HL-60 (cell line): Measurements from ENCODE around the gene HIVEP1.

ENCODE experiments used
- CTCF ChIP-seq: IDR thresholded peaks from one replicate; pipeline ENCODE4 v1.5.1; 2011; ENCODE audit warnings: low read length, control low read depth, inconsistent platforms; ENCODE audit not compliant: insufficient read depth
- GABPA ChIP-seq: IDR thresholded peaks from 2 replicates; pipeline ENCODE4 v1.6.1; 2012; ENCODE audit warnings: low read depth
- POLR2AphosphoS5 ChIP-seq: IDR thresholded peaks from 2 replicates; pipeline ENCODE4 v1.6.1; 2012; ENCODE audit warnings: low read depth
- SPI1 ChIP-seq: IDR thresholded peaks from 2 replicates; pipeline ENCODE4 v1.6.1; 2012; ENCODE audit warnings: low read depth, mild to moderate bottlenecking, borderline replicate concordance
- TF ChIP-seq, protein P1 (sequence below): IDR thresholded peaks from 2 replicates; pipeline ENCODE4 v1.6.1; 2012; ENCODE audit warnings: low read depth; ENCODE audit not compliant: insufficient replicate concordance

- TF ChIP-seq, protein P1, sequence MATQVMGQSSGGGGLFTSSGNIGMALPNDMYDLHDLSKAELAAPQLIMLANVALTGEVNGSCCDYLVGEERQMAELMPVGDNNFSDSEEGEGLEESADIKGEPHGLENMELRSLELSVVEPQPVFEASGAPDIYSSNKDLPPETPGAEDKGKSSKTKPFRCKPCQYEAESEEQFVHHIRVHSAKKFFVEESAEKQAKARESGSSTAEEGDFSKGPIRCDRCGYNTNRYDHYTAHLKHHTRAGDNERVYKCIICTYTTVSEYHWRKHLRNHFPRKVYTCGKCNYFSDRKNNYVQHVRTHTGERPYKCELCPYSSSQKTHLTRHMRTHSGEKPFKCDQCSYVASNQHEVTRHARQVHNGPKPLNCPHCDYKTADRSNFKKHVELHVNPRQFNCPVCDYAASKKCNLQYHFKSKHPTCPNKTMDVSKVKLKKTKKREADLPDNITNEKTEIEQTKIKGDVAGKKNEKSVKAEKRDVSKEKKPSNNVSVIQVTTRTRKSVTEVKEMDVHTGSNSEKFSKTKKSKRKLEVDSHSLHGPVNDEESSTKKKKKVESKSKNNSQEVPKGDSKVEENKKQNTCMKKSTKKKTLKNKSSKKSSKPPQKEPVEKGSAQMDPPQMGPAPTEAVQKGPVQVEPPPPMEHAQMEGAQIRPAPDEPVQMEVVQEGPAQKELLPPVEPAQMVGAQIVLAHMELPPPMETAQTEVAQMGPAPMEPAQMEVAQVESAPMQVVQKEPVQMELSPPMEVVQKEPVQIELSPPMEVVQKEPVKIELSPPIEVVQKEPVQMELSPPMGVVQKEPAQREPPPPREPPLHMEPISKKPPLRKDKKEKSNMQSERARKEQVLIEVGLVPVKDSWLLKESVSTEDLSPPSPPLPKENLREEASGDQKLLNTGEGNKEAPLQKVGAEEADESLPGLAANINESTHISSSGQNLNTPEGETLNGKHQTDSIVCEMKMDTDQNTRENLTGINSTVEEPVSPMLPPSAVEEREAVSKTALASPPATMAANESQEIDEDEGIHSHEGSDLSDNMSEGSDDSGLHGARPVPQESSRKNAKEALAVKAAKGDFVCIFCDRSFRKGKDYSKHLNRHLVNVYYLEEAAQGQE, result no peak
- no peak for TF ChIP-seq SPI1
- TF ChIP-seq CTCF, result no peak
- no peak for TF ChIP-seq POLR2AphosphoS5
- TF ChIP-seq GABPA, result no peak
Measured at GRCh38 chr6:12125396-12125795, 113.3 kb downstream of the HIVEP1 start.
